Stomach (tissue), 4 donors: Measurements from ENCODE around the gene ADARB2.

Source experiments
- CTCF ChIP-seq, 7 experiments: fragments of 450-650 bp in 4 of 7; fragments of 200-600 bp in 3 of 7; sonication (generic) in 3 of 7; IDR thresholded peaks; one replicate each; pipeline ENCODE4 v1.5.1; 2016 to 2019; ENCODE audit warnings: antibody characterized with exemption in 7 of 7, control low read depth in 2 of 7, mild to moderate bottlenecking in 1 of 7
- POLR2AphosphoS5 ChIP-seq, 3 donors: sonication (generic); formaldehyde crosslinking; IDR thresholded peaks; one replicate each; pipeline ENCODE4 v1.6.1; 2016; ENCODE audit warnings: antibody characterized with exemption in 3 of 3

DNA sequence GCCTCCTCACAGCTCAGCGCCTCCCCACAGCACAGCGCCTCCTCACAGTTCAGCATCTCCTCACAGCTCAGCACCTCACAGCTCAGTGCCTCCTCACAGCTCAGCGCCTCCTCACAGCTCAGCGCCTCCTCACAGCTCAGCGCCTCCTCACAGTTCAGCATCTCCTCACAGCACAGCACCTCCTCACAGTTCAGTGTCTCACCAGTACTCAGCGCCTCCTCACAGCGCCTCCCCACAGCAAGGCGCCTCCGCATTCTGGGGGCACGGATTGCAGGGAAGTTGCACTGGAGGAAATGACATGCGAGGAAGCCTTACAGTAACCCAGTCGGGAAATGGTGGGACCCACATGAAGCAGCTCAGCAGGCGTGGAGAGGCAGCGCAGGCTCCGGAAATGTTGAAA lies 409.6 kb downstream of the ADARB2 start:
- TF ChIP-seq POLR2AphosphoS5 (IDR thresholded peaks at IDR 0.05) (no peak), CTCF (IDR thresholded peaks at IDR 0.05) (no peak)
